Upper lobe of left lung (tissue), 6 donors: ENCODE measurements around the gene CCNK. TPM values are rescaled to one million over a fixed set of nuclear protein-coding genes. Genes with fewer than 3 reads are reported as not detected.
A peak's percentile ranks its signal among the peaks of the same experiment; 100 is the strongest.

Experiments
- ATAC-seq, 2 donors: fragments of 200-7000 bp; cut with Tn5 transposase; one replicate each; pipeline ENCODE4 v1.9.1; 2022; ENCODE audit warnings: mild to moderate bottlenecking in 2 of 2, moderate library complexity in 2 of 2; ENCODE audit not compliant: low FRiP score in 2 of 2
- DNase-seq, 2 donors: peaks; one replicate each; pipeline ENCODE4 v3.0.0-alpha.2; 2019 to 2020
- H3K27ac ChIP-seq, 4 donors: fragments of 200-600 bp; sonication (generic); one replicate each; pipeline ENCODE4 v1.5.1; 2016 to 2019
- H3K27me3 ChIP-seq, 4 donors: fragments of 200-600 bp; sonication (generic); one replicate each; pipeline ENCODE4 v1.5.1; 2017 to 2019
- H3K36me3 ChIP-seq, 4 donors: fragments of 200-600 bp; sonication (generic); one replicate each; pipeline ENCODE4 v1.5.1; 2016 to 2019
- H3K4me1 ChIP-seq, 4 donors: fragments of 200-600 bp; sonication (generic); one replicate each; pipeline ENCODE4 v1.5.1; 2018 to 2019
- H3K4me3 ChIP-seq, 4 donors: fragments of 200-600 bp; sonication (generic); one replicate each; pipeline ENCODE4 v1.5.1; 2017 to 2019; ENCODE audit warnings: mild to moderate bottlenecking in 2 of 4, moderate library complexity in 1 of 4
- H3K9me3 ChIP-seq, 4 donors: fragments of 200-600 bp; sonication (generic); one replicate each; pipeline ENCODE4 v1.5.1; 2018 to 2019
- CTCF ChIP-seq, 6 experiments: fragments of 450-650 bp in 4 of 6; fragments of 200-600 bp in 2 of 6; sonication (generic) in 2 of 6; IDR thresholded peaks; one replicate each; pipeline ENCODE4 v1.5.1; 2016 to 2019; ENCODE audit warnings: antibody characterized with exemption in 6 of 6
- EP300 ChIP-seq, 4 donors: sonication (generic); formaldehyde crosslinking; IDR thresholded peaks; one replicate each; pipeline ENCODE4 v1.5.1; 2017; ENCODE audit warnings: antibody characterized with exemption in 4 of 4, control low read depth in 2 of 4
- POLR2A ChIP-seq, 4 donors: fragments of 450-650 bp; IDR thresholded peaks; one replicate each; pipeline ENCODE4 v1.5.1; 2016 to 2017; ENCODE audit warnings: antibody characterized with exemption in 4 of 4, mild to moderate bottlenecking in 2 of 4
- POLR2AphosphoS5 ChIP-seq, 2 donors: sonication (generic); formaldehyde crosslinking; IDR thresholded peaks; one replicate each; pipeline ENCODE4 v1.5.1; 2017; ENCODE audit warnings: antibody characterized with exemption in 2 of 2
- WGBS, 2 donors: methylation state at CpG; one replicate each; pipeline ENCODE4 v1.1.5; 2017 to 2018; 5-methylcytosine and 5-hydroxymethylcytosine counted together
- total RNA-seq, 6 donors: library from RNA; depleted of rRNA in 4 of 6; stranded (reverse); fragments of >200 nt in 4 of 6; gene quantifications; one replicate each; pipeline versions ENCODE4 v1.1.0 to v1.2.1, GENCODE V29; 2016 to 2021
- donor health status: DM: no; HTN: no; CAD: no; lungs with moderate emphysema.
- donor health status: DM: no; HTN: yes; CAD: no; lungs with severe emphysema.

CCNK gene
- total RNA-seq, 6 donors from 2014 or later, result 29.8 to 51.1 (median 44.0) TPM

GRCh38 chr14:99524804-99525698 lies 43.8 kb downstream of the CCNK start:
- no peaks in the 10 kb centered on the region for H3K27me3 ChIP-seq
- 54 to 59% methylated on average over 6 to 16 of the region's 17 CpGs for WGBS, 2 donors
- TF ChIP-seq EP300 (IDR thresholded peaks at IDR 0.05) (no peak), CTCF (IDR thresholded peaks at IDR 0.05) (peak in 2 of 6 experiments; percentile 13 to 32), POLR2A (IDR thresholded peaks at IDR 0.05) (no peak), POLR2AphosphoS5 (IDR thresholded peaks at IDR 0.05) (no peak)
- H3K27ac ChIP-seq, result peak overlapping the region in 3 of 4 donors; percentile 21 to 47 (median 37)
- ATAC-seq (peak in 1 of 2 donors; percentile 45), DNase-seq (peak in 1 of 2 donors; percentile 61)
- peaks cover 30 to 50% (median 30%) of the 10 kb centered on the region in 4 donors for H3K4me1 ChIP-seq
- no peaks in the 10 kb centered on the region for H3K9me3 ChIP-seq
- H3K36me3 ChIP-seq, result no peaks in the 10 kb centered on the region
- H3K4me3 ChIP-seq, result no peak overlapping the region

- H3K4me3 ChIP-seq, result no peak overlapping the region
- peaks cover 30 to 50% (median 30%) of the 10 kb centered on the region in 4 donors for H3K4me1 ChIP-seq
- no peaks in the 10 kb centered on the region for H3K27me3 ChIP-seq
- H3K27ac ChIP-seq, result peak overlapping the region in 3 of 4 donors; percentile 21 to 45 (median 37)
- H3K36me3 ChIP-seq, result no peaks in the 10 kb centered on the region
- WGBS, 2 donors, result 98% methylated on average over 8 of the region's 12 CpGs; no CpG with 5 or more reads in 1 of the 2 donors
- no peaks in the 10 kb centered on the region for H3K9me3 ChIP-seq
- ATAC-seq (no peak), DNase-seq (peak in 1 of 2 donors; percentile 74)
- TF ChIP-seq POLR2AphosphoS5 (IDR thresholded peaks at IDR 0.05) (no peak), EP300 (IDR thresholded peaks at IDR 0.05) (no peak), POLR2A (IDR thresholded peaks at IDR 0.05) (no peak), CTCF (IDR thresholded peaks at IDR 0.05) (no peak)
Observed at GRCh38 chr14:99525699-99526080, 44.5 kb downstream of the CCNK start.

- peaks cover 29 to 44% (median 30%) of the 10 kb centered on the region in 4 donors for H3K4me1 ChIP-seq
- no peak overlapping the region for H3K27ac ChIP-seq
- DNase-seq, result no peak
Observed at GRCh38 chr14:99527026-99527425, 45.8 kb downstream of the CCNK start.

GRCh38 chr14:99527427-99528076 lies 46.3 kb downstream of the CCNK start:
- peak in 1 of 2 donors; percentile 58 for DNase-seq
- H3K27me3 ChIP-seq, result no peaks in the 10 kb centered on the region

More at GRCh38 chr14:99527026-99527425, 45.8 kb downstream of the CCNK start:
- ATAC-seq, result no peak
- no peak for TF ChIP-seq POLR2AphosphoS5 (IDR thresholded peaks at IDR 0.05)
- TF ChIP-seq POLR2A (IDR thresholded peaks at IDR 0.05), result no peak
- no peak for TF ChIP-seq CTCF (IDR thresholded peaks at IDR 0.05)
- TF ChIP-seq EP300 (IDR thresholded peaks at IDR 0.05), result no peak
- WGBS, 2 donors, result 91% methylated on average over 12 of the region's 12 CpGs
- Histone ChIP-seq H3K9me3 (no peaks in the 10 kb centered on the region), H3K36me3 (no peaks in the 10 kb centered on the region), H3K27me3 (no peaks in the 10 kb centered on the region), H3K4me3 (no peak overlapping the region)

More at GRCh38 chr14:99527427-99528076, 46.3 kb downstream of the CCNK start:
- Histone ChIP-seq H3K4me3 (no peak overlapping the region), H3K4me1 (peaks cover 27 to 39% (median 30%) of the 10 kb centered on the region in 4 donors), H3K36me3 (no peaks in the 10 kb centered on the region), H3K27ac (no peak overlapping the region), H3K9me3 (no peaks in the 10 kb centered on the region)
- TF ChIP-seq CTCF (IDR thresholded peaks at IDR 0.05), result no peak
- TF ChIP-seq POLR2AphosphoS5 (IDR thresholded peaks at IDR 0.05), result no peak
- no peak for TF ChIP-seq POLR2A (IDR thresholded peaks at IDR 0.05)
- TF ChIP-seq EP300 (IDR thresholded peaks at IDR 0.05), result no peak
- 89 to 99% methylated on average over 10 to 16 of the region's 19 CpGs for WGBS, 2 donors
- ATAC-seq, result no peak
